Measurements from ENCODE around the gene EMC8.

The EMC8 gene

DNA sequence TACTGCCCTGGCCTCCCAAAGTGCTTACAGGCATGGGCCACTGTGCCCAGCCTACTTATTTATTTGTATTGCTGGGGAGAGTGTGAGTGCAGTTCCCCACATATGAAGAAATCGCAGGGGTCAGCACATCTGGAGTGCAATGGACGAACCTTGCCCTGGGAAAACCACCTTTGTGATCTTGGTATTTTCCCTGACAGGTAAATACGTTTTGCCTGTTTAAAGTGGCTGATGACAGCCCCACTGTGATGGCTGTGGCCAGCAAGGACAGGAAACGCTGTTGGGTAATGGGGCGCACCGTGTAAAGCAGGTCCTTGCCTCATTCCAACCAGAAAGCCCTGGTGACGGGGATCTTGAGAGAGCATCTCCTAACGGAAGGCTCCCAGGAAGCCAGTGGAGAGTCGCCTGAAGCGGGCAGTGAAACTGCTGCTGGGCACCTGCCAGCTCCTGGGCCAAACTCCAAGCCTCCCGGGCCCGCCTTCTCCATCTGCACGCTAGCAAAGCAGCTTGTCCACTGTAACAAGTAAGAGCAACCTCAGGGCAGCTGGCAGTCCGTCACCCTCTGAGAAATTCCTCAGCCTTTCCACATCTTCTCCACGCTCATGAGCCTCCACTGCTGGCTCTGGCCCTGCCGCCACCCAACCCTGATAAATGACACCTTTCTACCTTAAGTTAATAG is 17.5 kb downstream of the EMC8 start:
- no peak for DNase-seq

DNA sequence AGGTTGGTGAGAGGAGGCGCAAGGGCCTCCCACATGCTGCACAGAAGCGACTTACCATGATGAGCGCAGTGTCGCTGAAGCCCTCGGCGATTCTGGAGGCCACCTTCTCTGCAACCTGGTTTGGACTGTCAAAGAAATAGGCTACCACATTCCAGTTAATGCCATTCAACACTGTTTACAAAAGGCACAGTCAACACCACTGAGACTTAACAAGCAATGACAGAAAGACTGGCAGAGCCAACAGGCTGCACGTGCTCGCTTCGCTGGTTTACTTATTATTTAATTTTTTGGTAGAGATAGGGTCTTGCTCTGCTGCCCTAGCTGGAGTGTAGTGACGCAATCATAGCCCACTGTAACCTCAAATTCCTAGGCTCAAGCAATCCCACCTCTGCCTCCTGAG is 18.2 kb downstream of the EMC8 start:
- no peak for DNase-seq

DNA sequence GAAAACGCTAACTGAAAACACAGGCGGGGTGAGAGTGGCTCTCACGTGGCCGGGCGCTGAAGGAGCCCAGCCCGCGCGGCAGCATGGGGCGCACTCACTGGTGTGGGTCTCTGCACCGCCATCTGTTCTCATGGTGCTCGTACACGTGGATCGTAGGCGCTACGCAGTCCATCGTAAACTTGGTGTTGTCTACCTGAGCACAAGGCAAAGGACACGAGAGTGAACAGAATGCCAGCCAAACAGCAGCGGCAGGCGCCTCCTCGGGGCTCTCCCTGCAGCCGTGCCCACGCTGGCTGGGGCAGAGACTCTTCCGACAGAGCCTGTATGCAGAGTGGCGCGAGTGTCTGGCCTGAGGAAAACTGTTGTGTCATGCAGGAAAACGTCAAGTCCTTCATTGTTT is 19.1 kb downstream of the EMC8 start:
- DNase-seq, result no peak

DNA sequence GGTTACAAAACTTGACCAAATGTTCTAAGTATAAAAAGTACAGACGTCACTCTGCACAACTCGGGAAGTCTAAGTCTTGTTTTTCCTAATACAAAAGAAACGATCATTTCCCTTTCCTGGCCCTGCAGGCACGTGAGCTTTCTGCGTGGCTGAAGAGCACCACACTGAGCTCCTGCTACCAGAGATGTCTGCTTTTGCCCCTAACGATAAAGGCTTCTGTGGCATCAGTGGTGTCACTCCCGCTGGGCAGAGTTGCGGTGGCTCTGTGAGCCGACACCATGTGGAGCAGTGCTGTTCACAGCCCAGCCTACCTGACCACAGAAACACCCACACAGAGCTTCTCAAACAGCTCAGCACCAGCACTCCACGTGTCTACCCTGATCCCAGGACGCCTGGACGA is 20.5 kb downstream of the EMC8 start:
- DNase-seq, result no peak

DNA sequence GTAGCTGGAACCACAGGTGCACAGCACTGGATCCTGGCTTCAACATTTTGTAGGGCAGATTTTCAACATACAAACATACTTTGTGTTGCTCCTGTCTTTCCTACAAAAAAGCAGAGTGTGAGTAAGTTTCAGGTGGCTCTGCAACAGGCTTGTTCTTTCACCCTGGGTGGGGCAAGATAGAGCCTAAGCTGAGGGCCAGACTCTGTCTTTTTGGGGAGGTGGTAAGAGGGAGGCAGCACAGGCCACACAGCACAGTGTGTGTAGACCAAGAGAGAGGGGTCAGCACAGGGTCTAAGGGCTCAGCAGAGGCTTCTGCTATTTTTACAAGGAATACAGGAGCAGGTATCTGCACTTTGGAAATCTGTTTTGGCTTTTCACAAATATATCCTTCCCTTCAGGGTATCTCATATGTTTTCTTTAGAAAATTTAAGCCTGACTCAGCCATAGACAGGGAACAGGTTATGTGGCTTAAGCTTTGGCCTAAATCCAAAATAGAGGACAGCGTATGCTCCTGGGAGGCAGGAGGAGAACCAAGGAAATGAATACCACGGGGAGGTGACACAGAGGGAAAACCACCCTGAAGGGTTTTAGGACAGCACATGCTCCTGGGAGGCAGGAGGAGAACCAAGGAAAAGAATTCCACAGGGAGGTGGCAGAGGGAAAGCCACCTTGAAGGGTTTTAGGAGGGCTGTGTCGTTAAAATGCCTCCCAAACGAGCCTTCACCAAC is 21.6 kb downstream of the EMC8 start:
- no peak for DNase-seq

DNA sequence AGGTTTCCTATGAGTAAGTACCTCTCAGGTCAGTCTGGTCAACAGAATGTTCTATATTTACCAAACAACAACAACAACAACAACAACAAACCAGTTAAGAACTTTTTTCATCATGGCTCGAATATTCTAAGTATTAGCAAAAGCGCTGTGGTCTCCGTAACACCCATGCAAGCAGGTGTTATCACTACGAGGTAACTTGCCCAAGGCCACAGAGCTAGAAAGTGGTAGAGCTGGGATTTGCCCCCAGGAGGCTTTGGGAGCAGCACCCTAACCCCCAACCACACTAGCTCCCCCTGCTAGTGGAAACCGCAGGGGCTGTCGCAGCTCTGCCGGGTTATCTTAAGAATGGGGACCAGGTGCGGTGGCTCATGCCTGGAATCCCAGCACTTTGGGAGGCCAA is 24.5 kb downstream of the EMC8 start:
- DNase-seq, result no peak

DNA sequence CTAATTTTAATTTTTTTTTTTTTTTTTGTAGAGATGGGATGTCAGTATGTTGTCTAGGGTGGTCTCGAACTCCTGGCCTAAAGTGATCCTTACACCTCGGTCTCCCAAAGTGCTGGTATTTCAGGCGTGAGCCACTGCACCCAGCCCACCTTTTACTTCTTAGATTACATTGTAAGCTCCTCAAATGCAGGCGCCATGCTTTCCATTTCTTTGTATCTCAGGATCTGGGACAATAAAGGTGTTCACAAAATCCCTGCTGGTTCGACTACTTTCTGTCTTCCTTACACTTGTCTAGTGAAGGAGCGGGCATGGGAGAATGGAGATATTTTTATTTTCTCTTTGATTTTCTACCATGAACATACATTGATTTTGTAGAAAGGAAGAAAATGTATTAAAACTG is 25.2 kb downstream of the EMC8 start:
- DNase-seq, result no peak

DNA sequence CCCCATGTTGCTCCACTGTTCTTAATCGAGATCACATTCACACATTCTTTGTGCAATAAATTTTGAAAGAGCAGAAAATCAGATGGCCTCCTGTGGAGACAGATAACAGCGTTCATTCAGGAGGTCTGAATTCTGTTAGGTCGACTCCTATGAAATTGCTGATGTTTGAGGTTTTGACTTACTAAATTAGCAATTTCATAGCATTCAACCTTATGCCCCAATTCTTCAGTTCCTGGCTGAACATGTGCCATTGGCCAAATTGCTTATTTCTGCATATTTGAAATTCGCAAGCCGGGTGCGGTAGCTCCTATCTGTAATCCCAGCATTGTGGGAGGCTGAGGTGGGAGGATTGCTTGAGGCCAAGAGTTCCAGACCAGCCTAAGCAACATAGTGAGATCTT is 26.3 kb downstream of the EMC8 start:
- DNase-seq, result no peak

DNA sequence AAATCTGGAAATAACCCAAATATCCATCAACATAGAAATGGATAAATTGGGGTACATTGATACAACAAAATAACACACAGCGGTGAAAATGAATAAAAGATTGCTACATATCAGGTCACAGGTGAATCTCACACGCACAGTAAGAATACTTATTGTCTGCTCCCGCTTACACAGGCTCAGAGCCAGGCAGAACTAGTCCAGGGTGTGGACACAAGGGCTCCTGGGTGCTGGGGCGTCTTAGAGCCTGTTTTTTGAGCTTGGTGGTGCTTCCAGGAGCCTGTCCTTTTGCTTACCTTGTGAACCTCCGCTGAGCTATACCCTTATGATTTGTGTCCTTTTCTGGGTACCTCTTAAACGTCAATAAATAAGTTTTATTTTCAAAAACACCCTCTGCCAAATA is 28.6 kb downstream of the EMC8 start:
- no peak for DNase-seq

DNA sequence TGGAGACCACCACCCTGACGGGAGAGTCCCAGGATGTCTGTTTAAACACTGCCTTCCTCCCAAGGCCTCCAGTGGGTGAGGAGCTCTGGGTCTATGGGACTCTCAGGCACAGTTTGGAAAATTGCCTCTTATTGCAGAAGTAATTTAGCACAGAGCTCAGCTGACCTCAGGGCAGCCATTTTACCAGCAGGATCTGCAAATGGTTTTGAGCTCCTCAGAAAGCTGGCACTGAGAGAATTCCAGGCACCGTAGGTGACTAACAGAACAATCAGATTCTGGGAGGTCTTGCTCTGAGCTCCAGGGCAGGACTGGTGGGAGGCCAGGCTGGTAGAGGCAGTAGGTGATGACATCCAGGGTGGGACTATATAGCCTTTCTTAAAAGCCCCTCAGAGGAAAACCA is 31.1 kb downstream of the EMC8 start:
- DNase-seq, result no peak

DNA sequence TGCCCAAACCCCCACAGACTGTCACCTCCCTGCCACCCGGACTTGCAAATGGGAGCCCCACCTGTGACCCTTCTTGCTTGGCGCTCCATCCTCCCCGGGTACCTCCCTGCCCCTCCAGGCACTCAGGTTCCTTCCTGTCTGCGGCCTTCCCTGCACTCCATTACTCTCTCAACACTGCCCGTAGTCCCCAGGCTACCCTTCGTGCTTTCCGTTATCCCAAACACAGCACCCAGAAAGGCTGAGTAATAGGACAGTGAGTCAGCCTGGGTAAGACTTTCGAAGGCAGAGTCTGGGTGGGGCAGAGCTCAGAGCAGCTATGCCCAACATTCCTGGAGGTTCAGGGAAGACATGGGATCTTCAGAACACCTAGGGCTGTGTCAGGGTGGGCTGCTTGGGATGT is 31.8 kb downstream of the EMC8 start:
- no peak for DNase-seq

DNA sequence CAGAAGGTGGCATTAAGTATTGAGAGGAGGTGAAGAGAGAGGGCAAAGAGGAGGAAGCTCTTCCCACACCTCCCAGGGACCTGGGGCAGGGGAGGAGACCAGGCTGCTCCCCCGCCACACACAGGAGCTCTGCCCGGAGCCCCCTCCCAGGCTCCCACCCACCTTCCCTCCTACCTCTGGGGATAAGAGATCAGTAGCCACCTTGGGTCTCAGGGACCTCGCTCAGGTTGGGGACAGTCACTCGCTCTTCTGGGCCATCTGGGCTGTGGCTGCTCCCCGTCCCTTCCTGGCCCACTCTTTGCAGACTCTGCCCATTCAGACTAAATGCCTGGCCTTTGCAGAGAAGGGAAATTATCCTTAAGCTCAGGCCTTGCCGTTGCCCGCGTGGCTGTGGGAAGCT is 33.6 kb downstream of the EMC8 start:
- no peak for DNase-seq

DNA sequence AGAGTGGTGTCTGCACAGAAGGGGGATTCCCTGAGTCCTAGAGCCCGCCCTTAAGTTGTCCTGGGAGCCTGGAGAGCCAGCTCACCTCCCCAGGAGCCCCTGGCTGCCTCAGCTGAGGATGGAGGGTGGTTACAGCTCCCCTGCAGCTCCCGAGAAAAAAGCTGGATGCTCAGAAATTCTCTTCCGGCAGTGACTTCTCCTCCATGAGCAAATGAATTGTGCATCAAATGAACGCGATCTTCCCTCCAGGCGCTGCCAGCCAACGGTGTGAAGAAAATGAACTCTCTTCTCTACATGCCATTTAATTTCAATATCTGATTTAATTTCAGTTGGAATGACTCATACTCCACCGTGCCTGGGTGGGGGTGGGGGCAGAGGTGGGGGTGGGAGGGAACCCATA is 34.1 kb downstream of the EMC8 start:
- DNase-seq, result no peak

DNA sequence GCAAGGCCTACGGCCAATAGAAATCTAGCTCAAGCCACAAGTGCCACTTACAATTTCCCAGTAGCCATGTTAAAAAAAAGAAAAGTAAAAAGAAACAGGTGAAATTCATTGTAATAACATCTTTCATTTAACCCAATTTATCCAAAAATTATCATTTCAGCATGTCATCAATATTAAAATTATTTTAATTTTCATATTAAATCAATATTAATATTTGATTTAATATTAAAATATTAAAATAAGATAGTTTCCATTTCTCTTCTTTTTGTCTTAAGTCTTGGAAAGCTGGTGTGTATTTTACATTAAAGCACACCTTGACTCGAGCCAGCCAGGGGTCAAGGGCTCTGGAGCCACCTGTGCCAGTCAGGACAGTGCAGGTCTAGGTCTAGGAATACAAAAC is 35.7 kb downstream of the EMC8 start:
- no peak for DNase-seq

DNA sequence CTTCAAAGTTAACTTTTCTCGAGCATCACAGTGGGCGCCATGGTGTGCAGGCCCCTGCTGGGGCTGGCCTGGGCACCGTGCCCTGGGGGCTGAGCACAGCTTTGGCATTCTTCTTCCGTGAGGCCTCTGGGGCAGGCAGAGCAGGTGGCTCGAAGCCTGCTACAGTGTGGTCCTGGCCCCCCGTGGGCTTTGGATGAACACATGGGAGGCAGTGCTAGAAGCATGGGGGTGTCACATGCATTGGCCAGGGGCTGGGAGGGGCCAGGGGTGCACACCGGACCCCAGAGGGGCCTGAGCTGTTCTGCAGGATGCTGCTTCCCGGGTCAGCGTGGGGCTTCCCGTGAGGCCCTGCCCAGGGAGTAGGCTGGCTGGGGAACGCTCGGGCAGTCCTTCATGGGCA is 36.4 kb downstream of the EMC8 start:
- no peak for DNase-seq

DNA sequence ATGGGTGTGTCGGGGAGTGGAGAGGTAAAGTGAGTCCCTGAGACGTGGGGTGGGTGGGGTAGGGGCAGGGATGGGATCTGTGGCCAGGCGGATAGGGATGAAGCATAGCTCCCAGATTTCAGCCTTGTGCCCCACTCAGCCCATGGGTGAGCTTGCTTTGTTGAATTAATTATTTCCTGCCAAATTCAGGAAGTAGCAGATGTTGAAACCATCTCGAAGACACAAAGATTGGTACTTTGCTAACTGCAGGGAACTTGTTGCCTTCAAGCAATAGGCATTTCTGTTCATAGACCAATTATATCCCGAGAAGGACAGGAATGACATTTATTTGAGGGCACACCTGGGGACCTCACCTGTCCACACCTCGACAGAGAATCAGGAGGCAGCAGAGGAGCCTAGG is 37.5 kb downstream of the EMC8 start:
- DNase-seq, result no peak

DNA sequence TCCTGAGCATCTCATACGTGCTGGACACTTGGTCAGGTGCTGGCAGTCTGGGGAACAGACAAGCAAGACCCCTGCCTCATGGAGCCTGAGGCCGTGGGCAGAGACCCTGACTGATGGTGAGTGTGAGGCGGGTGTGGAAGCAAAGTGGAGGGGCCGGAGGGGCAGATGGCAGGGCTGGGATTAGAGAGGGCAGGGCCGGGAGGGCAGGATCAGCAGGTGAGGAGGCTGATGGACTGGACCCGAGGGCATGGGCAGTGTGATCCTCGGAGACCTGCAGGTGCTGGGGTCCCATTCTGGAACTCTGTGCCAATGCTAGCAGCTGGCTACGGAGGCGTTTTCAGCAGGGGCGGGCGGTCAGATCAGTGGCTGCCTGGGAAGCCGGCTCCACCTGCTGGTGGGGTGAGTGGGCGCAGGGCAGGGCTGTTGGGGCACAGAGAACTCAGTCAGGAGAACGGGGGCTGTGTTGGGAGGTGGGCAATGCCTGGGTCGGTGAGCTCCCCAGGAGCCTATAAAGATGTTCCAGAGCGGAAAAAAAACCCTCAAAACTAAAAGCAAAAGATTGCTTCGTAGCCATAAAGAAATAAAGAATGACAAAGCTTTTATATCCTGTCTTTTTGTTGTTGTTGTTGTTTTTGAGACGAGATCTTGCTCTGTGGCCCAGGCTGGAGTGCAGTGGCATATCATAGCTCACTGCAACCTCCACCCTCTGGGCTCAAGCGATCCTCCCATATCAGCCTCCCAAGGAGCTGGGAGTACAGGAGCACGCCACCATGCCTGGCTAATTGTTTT is 39.5 kb downstream of the EMC8 start:
- DNase-seq, result no peak

DNA sequence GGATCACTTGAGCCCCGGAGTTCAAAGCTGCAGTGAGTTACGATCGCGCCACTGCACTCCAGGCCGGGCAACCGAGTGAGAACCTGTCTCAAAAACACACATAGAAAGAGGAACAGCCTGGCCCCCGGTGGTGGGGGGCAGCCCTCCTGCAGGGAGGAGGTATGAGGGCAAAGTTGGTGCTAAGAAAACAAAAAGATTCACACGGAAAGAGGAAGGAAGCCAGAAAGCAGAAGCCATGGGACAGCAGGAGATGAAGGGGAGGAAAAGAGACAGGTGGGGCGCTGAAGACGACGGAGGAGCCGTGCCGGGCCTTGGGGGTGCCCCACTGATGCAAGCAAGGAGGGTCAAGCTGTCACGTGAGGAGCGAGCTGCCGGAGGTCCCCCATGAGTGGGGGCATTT is 40.2 kb downstream of the EMC8 start:
- DNase-seq, result no peak

DNA sequence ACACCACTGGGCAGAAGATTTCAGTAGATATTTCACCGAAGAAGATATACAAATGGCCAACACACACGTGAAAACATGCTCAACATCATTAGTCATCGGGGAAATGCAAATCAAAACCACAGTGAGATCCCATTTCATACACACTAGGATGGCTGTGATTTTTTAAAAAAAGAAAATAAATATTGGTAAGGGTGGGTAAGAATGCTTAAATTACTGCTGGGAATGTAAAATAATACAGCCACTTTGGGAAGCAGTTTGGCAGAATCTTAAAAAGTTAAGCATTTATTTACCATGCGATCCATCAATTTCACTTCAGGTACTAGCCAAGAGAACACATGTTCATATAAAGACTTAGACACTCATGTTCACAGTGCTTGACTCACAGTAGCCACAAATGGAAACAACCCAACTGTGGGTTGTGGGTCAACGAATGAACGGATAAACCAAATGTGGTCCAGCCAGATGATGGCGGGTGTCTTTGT is 42.0 kb downstream of the EMC8 start:
- no peak for DNase-seq

DNA sequence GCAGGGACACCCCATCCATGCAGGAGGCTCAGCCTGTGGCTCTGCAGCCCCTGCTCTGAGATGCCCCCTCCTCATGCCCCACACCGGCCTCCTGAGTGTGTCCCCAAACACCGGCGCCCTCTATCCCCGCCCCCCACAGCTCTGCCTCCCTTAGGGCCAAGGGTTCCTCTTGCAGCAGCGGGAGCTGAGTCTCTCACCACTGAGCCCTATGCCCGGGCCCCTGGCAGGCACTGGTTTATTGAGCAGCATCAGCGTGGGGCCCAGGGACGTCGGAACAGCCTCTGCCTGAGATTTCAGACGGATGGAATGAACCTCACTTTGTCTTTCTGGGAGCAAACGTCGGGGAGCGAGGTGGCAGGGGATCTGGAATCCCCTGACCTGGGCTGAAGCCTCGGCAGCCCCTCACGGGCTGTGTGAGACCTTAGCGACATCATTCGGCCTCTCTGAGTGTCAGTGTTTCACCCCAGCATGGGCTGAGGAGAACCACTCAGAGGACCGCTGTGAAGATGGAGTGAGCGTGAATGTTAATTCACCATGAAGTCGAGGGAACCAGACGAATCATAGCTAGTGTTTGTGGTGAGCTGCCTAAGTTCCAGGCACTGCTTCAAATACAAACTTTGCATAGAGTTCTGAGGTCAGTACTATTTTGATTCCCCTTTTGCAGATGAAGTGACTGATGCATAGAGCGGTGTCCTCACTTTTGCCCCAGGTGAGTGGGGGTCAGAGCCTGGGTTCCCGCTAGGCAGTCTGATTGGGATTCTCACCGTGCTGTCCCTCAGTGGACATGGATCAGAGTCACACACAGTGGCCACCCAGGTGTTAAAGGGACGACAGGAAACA is 43.2 kb downstream of the EMC8 start:
- no peak for DNase-seq

DNA sequence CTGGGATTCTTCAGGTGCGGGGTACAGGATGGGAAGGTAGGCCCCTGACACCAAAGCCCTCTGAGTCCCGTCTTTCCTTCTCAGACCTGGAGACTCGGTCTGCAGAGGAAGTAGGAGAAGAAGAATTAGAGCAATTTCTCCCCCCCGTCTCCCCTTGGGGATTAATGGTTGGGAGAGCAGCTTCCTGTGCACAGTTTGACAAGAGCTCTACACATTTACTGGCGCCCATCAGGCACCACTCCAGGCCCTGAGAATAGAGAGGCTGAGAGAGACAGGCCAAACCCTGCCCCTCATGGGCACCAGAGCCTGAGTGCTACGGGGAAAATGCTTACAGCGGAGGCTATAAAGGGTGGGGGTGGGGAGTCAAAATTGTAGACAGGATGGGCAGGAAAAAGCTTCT is 44.9 kb downstream of the EMC8 start:
- DNase-seq, result no peak

DNA sequence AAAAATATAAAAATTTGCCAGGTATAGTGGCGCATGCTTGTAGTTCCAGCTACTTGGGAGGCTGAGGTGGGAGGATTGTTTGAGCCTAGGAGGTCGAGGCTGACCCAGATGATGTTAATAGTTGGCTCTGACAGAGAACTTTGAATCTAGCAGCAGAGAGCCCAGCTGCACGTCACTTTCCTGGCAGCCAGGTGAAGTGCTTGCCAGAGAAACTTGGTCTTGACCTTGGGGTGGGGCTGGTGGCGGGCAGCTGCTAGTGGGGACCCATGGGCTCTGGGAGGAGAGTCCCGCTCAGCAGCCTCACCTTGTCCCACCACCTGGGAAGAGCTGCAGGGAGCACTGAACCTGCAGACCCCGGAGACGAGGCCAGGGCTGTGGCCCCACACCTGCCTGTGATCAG is 45.4 kb downstream of the EMC8 start:
- no peak for DNase-seq

DNA sequence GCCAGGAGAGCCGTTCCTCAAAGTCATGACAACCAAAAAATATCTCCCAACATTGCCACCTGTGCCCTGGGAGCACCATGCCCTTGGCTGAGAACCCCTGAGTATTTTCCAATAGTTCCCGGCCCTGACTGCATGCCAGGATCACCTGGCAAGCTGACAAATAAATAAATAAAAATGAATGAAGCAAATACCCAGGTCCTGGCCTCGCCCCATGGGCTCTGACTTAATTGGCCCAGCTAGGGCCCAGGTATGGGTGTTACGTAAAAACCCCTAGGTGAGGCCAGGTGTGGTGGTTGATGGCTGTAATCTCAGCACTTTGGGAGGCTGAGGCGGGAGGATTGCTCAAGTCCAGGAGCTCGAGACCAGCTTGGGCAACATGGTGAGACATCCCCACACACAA is 45.8 kb downstream of the EMC8 start:
- DNase-seq, result no peak

Data from activated T-cell treated with anti-CD3 and anti-CD28 coated beads for 4 hours (primary cell).